SU-DHL-6 (cell line): ENCODE data around the gene RGS6.

ENCODE experiments used
- H2AFZ ChIP-seq: fragments of 200-600 bp; sonication (generic); 2 replicates; pipeline ENCODE4 v1.6.1; 2014; ENCODE audit warnings: low read depth, mild to moderate bottlenecking, moderate library complexity, mixed read lengths, antibody characterized with exemption, low read length; ENCODE audit not compliant: severe bottlenecking
- H3F3A ChIP-seq: fragments of 200-600 bp; shearing (Covaris generic); 2 replicates; pipeline ENCODE4 v1.6.0; 2016; ENCODE audit warnings: antibody characterized with exemption, mild to moderate bottlenecking; ENCODE audit not compliant: insufficient read depth
- H3K27ac ChIP-seq: fragments of 200-600 bp; sonication (generic); 2 replicates; pipeline ENCODE4 v1.5.1; 2016; ENCODE audit warnings: low read depth, mild to moderate bottlenecking, low read length, moderate library complexity, mixed read lengths
- H3K27me3 ChIP-seq: fragments of 200-600 bp; sonication (generic), shearing (Covaris generic); 2 replicates; pipeline ENCODE4 v1.6.0; 2014; ENCODE audit warnings: mild to moderate bottlenecking, low read length
- H3K36me3 ChIP-seq: fragments of 200-600 bp; sonication (generic); 2 replicates; pipeline ENCODE4 v1.6.1; 2014; ENCODE audit warnings: mild to moderate bottlenecking, low read length, mixed read lengths
- H3K4me2 ChIP-seq: fragments of 300-600, 200-600 bp; shearing (Covaris generic), sonication (generic); 2 replicates; pipeline ENCODE4 v1.6.0; 2014; ENCODE audit warnings: low read length, low read depth, mild to moderate bottlenecking; ENCODE audit not compliant: poor library complexity, severe bottlenecking
- H3K4me3 ChIP-seq: fragments of 200-600 bp; sonication (generic); 2 replicates; pipeline ENCODE4 v1.5.1; 2014; ENCODE audit warnings: antibody characterized with exemption, low read length, mild to moderate bottlenecking, mixed read lengths; ENCODE audit not compliant: insufficient read depth, poor library complexity, severe bottlenecking
- H3K79me2 ChIP-seq: fragments of 200-600 bp; sonication (generic); 2 replicates; pipeline ENCODE4 v1.6.1; 2014; ENCODE audit warnings: mild to moderate bottlenecking, low read length, moderate library complexity; ENCODE audit not compliant: insufficient read depth
- H3K9ac ChIP-seq: fragments of 200-600 bp; sonication (generic); 2 replicates; pipeline ENCODE4 v1.7.0; 2014; ENCODE audit warnings: mild to moderate bottlenecking, low read length
- H3K9me2 ChIP-seq: fragments of 200-600 bp; sonication (generic); replicated peaks from 2 replicates; pipeline ENCODE4 v1.6.1; 2014; ENCODE audit warnings: low read length; ENCODE audit not compliant: insufficient read depth
- H3K9me3 ChIP-seq: fragments of 200-600 bp; sonication (generic); 2 replicates; pipeline ENCODE4 v1.6.1; 2014; ENCODE audit warnings: low read length, mixed read lengths; ENCODE audit not compliant: insufficient read depth
- H4K20me1 ChIP-seq: fragments of 200-600 bp; sonication (generic); 2 replicates; pipeline ENCODE4 v1.6.1; 2014; ENCODE audit warnings: low read depth, mild to moderate bottlenecking, antibody characterized with exemption, low read length, moderate library complexity, mixed read lengths
- EZH2phosphoT487 ChIP-seq: fragments of 200-600 bp; sonication (generic), shearing (Covaris generic); conservative IDR thresholded peaks from 2 replicates; pipeline ENCODE4 v1.6.1; 2018; ENCODE audit warnings: mild to moderate bottlenecking, antibody characterized with exemption, low read length, moderate library complexity, mixed read lengths
- TF ChIP-seq, protein P1 (sequence below): fragments of 200-600 bp; sonication (generic); IDR thresholded peaks from one replicate; pipeline ENCODE4 v1.5.1; 2017; ENCODE audit warnings: antibody characterized with exemption, mild to moderate bottlenecking, low read length, moderate library complexity; ENCODE audit not compliant: insufficient read depth, poor library complexity, severe bottlenecking

Gene RGS6

DNA sequence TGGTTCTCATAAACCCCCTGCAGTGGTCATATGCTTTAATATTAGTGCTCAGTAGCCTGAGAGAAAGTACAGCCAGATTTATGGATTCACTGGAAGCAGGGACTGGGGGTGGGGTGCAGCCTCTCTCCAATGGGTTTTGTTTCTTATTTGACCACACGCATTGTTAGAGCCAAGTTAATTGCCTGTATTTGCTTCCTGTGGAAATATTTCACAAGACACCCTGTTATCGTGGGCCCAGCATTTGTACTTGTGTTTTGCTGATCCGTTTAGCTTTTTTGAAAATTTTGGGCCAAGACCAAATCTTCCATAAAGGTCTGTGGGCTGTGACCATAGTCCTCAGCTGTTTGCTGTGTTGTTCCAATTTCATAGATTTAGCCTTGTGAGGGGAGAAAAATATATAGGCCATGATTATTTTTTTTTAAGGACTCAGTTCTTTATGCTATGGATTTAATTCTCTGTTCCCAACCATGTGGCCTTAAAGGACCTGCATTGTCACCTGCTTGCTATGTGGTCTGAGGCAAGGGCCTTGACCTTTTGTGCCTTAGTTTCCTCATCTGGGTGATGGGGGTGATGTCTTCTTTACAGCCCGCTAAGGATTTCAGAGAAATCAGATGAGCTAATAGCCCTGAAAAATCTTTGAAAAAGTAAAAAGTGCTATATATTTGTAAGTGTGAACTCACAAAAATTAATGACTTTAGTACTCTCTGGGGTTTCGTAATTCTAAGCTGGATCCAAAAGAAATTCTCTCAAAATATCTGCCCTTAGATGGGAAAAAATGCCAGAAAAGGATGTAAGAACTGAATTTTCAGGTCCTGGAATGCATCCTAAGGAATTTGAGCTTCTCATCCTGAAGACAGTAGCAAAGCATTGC is 591.4 kb downstream of the RGS6 start:
- Histone ChIP-seq H3K9me2 (no peaks in the 10 kb centered on the region), H3K9me3 (peaks cover 6% of the 10 kb centered on the region; the same call in 1 of the 2 replicates), H3K27ac (peak overlapping the region; percentile 99; the same call in 1 of the 2 replicates), H3K4me3 (no peak overlapping the region), H3K9ac (no peak overlapping the region), H3K36me3 (peaks cover 5% of the 10 kb centered on the region), H2AFZ (no peak overlapping the region), H3F3A (peaks cover 44% of the 10 kb centered on the region), H3K79me2 (no peaks in the 10 kb centered on the region), H3K27me3 (no peaks in the 10 kb centered on the region), H4K20me1 (no peaks in the 10 kb centered on the region), H3K4me2 (no peak overlapping the region)
- TF ChIP-seq, protein P1, sequence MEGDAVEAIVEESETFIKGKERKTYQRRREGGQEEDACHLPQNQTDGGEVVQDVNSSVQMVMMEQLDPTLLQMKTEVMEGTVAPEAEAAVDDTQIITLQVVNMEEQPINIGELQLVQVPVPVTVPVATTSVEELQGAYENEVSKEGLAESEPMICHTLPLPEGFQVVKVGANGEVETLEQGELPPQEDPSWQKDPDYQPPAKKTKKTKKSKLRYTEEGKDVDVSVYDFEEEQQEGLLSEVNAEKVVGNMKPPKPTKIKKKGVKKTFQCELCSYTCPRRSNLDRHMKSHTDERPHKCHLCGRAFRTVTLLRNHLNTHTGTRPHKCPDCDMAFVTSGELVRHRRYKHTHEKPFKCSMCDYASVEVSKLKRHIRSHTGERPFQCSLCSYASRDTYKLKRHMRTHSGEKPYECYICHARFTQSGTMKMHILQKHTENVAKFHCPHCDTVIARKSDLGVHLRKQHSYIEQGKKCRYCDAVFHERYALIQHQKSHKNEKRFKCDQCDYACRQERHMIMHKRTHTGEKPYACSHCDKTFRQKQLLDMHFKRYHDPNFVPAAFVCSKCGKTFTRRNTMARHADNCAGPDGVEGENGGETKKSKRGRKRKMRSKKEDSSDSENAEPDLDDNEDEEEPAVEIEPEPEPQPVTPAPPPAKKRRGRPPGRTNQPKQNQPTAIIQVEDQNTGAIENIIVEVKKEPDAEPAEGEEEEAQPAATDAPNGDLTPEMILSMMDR = no peak
- TF ChIP-seq EZH2phosphoT487 = no peak

DNA sequence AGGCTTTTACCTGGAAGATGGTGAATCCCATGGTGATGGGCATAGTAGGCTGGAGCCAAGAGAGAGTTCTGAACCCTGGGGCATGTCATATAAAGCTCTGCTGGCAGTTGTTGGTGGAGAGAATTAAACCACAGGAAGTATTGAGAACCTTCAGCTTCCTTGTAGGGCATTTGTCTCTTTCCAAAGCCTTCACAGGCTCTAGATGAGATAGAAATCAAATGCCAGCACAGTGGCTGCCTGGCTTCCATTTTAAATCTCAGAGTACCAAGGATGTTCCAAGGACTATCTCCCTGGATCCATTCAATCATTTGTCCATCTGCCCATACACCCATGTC is 592.0 kb downstream of the RGS6 start:
- H3K9ac ChIP-seq = no peak overlapping the region
- peaks cover 6% of the 10 kb centered on the region; the same call in 1 of the 2 replicates for H3K9me3 ChIP-seq
- H3K27me3 ChIP-seq = no peaks in the 10 kb centered on the region
- TF ChIP-seq, protein P1 = no peak
- no peak for TF ChIP-seq EZH2phosphoT487
- no peak overlapping the region for H2AFZ ChIP-seq
- no peaks in the 10 kb centered on the region for H4K20me1 ChIP-seq
- H3K4me2 ChIP-seq = no peak overlapping the region
- H3K9me2 ChIP-seq = no peaks in the 10 kb centered on the region
- H3K4me3 ChIP-seq = no peak overlapping the region
- peaks cover 5% of the 10 kb centered on the region for H3K36me3 ChIP-seq
- H3K27ac ChIP-seq = no peak overlapping the region
- peaks cover 38% of the 10 kb centered on the region for H3F3A ChIP-seq
- no peaks in the 10 kb centered on the region for H3K79me2 ChIP-seq

DNA sequence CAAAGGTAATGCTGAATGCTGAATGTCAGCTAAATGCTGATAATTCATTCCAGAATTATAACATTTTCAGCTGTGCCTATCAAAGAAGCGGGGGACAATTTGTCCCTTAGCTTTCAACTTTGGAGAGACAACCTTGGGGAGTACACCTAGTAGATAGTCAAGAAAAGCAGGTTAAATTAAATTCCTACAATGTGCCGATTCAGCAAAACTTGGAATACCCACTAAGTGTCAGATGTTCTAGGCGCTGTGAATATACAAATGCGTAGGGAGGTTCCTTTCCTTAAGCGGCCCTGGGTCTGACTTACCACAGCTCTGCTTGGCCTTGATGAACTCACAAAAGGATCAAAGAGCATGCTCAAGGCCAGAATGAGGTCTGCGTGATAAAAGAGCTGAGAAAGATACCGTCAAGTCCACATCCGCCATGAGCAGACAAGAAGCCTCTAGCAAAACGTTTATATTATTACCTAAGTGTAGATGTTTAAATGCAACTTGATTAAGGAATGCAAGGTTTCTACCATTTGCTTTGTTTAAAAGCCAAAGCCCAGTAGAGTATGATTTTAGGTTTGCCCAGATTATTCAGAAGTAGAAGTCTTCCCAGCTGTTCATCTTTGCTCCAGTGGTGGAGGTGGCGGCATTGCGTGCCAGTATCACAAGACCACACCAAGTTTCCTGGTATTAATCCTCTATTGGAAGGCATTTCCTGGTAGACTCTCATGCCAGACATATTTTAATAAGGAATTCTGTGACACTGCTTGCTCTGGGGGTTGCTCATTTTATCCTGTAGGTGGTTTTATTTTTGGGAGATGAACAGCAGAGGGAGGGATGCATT is 593.1 kb downstream of the RGS6 start:
- H3K4me2 ChIP-seq = no peak overlapping the region
- H3K9me2 ChIP-seq = no peaks in the 10 kb centered on the region
- H3K36me3 ChIP-seq = peaks cover 3% of the 10 kb centered on the region
- no peaks in the 10 kb centered on the region for H3K79me2 ChIP-seq
- no peaks in the 10 kb centered on the region for H3K27me3 ChIP-seq
- H3K9ac ChIP-seq = no peak overlapping the region
- H3F3A ChIP-seq = peaks cover 27% of the 10 kb centered on the region
- no peak overlapping the region for H3K4me3 ChIP-seq
- no peak overlapping the region for H2AFZ ChIP-seq
- H4K20me1 ChIP-seq = no peaks in the 10 kb centered on the region
- TF ChIP-seq, protein P1 = no peak
- no peak for TF ChIP-seq EZH2phosphoT487
- no peak overlapping the region for H3K27ac ChIP-seq
- peaks cover 4% of the 10 kb centered on the region; the same call in 1 of the 2 replicates for H3K9me3 ChIP-seq
